Stimulated activated CD4-positive, alpha-beta T cell treated with anti-CD3 and anti-CD28 coated beads, Interleukin-1b, Interleukin-23, amount 100 ng/mL, for 1 hour (primary cell): Measurements from ENCODE around the gene NUB1.

ENCODE experiments used
- DNase-seq, 2 donors: peaks; one replicate each; pipeline ENCODE4 v3.0.0-alpha.2; 2020; ENCODE audit warnings: low read depth in 2 of 2

NUB1 gene

GRCh38 chr7:151423936-151424335 is 82.3 kb downstream of the NUB1 start:
- no peak for DNase-seq

GRCh38 chr7:151424799-151425198 is 83.2 kb downstream of the NUB1 start:
- DNase-seq, result no peak

GRCh38 chr7:151425670-151426440 is 84.2 kb downstream of the NUB1 start:
- no peak for DNase-seq

- DNase-seq, result no peak
Measured at GRCh38 chr7:151426441-151426903, 84.9 kb downstream of the NUB1 start.

GRCh38 chr7:151426904-151427704 is 85.5 kb downstream of the NUB1 start:
- no peak for DNase-seq

GRCh38 chr7:151427705-151428377 is 86.2 kb downstream of the NUB1 start:
- no peak for DNase-seq
